ENCODE measurements around the gene RNU1-3. TPM values are rescaled to one million over a fixed set of nuclear protein-coding genes. Genes with fewer than 3 reads are reported as not detected.
A peak's percentile ranks its signal among the peaks of the same experiment; 100 is the strongest.
"Not testable (repeated sequence)": the region's sequence is repeated elsewhere in the genome, so short reads cannot be mapped to it uniquely, and the experiment has no call there.

RNU1-3 gene
- total RNA-seq, 1 donor from 2014 or later = under 0.01 TPM

DNA sequence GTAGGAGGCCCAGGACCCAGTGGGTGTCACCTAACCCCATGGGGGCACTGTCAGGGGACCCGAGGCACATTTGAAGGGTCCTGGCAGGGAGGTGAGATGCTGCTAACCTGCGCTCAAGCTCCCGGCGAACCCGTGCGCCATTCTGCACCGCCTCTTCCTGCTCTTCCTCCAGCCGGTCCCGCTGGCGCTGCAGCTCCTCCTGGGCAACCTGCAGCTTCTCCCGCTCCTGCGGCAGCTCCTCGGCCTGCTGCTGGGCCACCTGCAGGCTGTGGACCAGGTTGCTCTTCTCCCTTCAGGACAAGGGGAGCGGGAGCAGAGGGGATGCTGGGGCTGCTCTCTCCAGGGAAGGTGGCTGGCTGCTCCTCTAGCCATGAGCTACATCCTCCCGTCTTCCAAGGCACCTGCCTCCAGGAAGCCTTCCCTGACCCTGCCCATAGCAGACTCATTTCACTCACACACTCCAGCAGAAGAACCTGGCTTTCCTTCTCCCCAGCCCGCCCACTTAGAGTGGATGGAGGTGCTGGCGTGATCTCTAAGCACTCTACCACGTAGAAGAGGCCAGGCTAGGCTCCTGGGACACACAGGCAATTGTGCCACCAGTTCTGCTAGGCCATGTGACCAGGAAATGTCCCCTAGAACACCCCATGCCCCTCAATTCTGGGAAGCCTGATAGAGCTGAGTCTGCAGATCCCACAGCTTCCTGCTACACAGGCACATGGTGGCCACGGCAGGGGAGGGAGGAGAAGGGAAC lies 38.2 kb downstream of the RNU1-3 start:
- Histone ChIP-seq H3K79me2 (ENCODE audit: low read depth) (no peaks in the 10 kb centered on the region), H4K20me1 (ENCODE audit: low read depth) (peaks cover 8% of the 10 kb centered on the region), H3K4me3 (no peak overlapping the region), H3F3A (ENCODE audit: low read depth) (no peaks in the 10 kb centered on the region), H2AFZ (replicated peaks) (no peak overlapping the region), H3K27ac (no peak overlapping the region), H3K4me1 (no peaks in the 10 kb centered on the region), H3K9me3 (ENCODE audit: low read depth) (no peaks in the 10 kb centered on the region), H3K27me3 (no peaks in the 10 kb centered on the region), H3K36me3 (no peaks in the 10 kb centered on the region), H3K4me2 (no peak overlapping the region), H3K9ac (peak overlapping the region; percentile 1)
- TF ChIP-seq EZH2phosphoT487 (IDR thresholded peaks at IDR 0.05) (no peak), EZH2 (IDR thresholded peaks at IDR 0.05) (no peak)
- TF ChIP-seq, protein P1, sequence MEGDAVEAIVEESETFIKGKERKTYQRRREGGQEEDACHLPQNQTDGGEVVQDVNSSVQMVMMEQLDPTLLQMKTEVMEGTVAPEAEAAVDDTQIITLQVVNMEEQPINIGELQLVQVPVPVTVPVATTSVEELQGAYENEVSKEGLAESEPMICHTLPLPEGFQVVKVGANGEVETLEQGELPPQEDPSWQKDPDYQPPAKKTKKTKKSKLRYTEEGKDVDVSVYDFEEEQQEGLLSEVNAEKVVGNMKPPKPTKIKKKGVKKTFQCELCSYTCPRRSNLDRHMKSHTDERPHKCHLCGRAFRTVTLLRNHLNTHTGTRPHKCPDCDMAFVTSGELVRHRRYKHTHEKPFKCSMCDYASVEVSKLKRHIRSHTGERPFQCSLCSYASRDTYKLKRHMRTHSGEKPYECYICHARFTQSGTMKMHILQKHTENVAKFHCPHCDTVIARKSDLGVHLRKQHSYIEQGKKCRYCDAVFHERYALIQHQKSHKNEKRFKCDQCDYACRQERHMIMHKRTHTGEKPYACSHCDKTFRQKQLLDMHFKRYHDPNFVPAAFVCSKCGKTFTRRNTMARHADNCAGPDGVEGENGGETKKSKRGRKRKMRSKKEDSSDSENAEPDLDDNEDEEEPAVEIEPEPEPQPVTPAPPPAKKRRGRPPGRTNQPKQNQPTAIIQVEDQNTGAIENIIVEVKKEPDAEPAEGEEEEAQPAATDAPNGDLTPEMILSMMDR (IDR thresholded peaks at IDR 0.05) = no peak
- Mint-ChIP-seq H3K27me3 (ENCODE audit: insufficient read depth, low read depth) (peaks cover 11% of the 10 kb centered on the region), H3K4me1 (peaks cover 5% of the 10 kb centered on the region), H3K9me3 (no peaks in the 10 kb centered on the region), H3K27ac (peak overlapping the region; percentile 48), H3K4me3 (no peak overlapping the region), H3K36me3 (peaks cover 49% of the 10 kb centered on the region)
- no peak for DNase-seq (ENCODE audit: low spot score)

DNA sequence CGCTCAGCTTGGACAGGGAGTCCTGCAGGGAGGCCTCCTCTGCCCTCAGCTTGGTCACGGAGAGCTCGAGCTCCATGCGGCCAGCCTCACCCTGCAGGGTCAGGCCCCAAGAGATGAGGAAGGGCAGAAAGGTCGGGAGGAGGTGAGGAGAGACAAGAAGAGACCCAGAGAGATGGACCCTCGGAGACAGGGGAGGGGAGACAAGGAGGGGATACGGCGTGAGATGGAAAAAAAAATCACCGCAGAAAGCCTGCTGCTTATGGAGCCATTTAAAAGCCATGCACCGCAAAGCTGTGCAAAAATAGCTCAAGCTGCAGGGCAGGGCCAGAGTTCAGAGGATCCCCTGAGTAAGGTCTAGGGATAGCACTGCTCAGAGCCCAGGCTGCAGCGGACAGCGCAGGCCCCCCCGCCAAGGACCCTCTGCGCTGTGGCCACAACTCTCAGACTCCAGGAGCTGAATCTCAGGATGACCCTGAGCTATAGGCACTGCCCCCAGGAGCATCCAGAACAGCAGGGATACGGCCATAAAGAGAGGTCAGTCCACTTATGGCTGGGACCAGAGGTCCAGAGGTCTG lies 40.3 kb downstream of the RNU1-3 start:
- Mint-ChIP-seq H3K27me3 (ENCODE audit: insufficient read depth, low read depth) (peaks cover 11% of the 10 kb centered on the region), H3K36me3 (peaks cover 38% of the 10 kb centered on the region)
- H3K9me3 ChIP-seq (ENCODE audit: low read depth); H3F3A ChIP-seq (ENCODE audit: low read depth); H2AFZ ChIP-seq (replicated peaks); H3K4me1 ChIP-seq; H3K4me1 Mint-ChIP-seq; H3K36me3 ChIP-seq; DNase-seq (ENCODE audit: low spot score); H3K27ac ChIP-seq; H3K9ac ChIP-seq; H3K79me2 ChIP-seq (ENCODE audit: low read depth); H3K9me3 Mint-ChIP-seq; H3K27ac Mint-ChIP-seq; H3K27me3 ChIP-seq; H3K4me2 ChIP-seq; H3K4me3 Mint-ChIP-seq; H3K4me3 ChIP-seq: not testable (repeated sequence)
- peaks cover 12% of the 10 kb centered on the region for H4K20me1 ChIP-seq (ENCODE audit: low read depth)

DNA sequence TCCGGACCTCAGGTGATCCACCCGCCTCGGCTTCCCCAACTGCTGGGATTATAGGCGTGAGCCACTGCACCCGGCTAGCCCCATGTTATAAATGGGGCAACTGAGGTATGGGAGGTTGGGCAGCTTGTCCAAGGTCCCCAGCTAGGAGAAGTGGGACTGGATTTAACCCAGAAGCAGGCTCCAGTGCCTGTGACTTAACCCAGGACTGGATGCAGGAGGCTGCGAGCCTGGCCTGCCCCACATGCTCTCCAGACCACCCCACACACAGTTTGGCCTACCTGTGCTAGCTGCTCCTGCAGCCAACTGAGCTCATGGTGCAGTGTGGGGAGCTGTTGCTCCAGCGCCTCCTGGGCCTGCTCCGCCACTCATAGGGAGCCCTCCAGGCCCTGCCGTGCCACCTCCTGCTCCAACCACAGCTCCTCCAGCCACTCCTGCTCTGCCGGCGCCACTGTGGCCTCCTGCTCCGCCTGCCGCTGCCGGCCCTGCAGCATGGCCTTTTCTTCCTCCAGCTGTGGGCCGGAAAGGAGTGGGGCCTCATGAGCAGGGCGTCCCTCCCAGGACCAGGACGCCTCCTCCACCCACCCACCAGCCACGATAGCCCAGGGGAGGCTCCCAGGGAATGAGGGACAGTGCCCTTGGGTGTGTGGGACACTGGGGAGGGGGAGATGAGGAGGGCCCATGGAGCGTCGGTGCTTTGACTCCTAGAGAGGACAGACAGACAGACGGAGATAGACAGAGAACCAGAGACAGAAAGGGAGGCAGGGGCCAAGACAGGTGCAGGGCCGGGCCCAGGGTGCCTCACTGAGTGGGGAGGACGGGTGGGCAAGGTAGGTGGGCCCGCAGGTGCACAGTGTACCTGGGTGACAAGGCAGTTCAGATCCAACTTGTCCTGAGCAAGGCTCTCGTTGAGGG lies 41.0 kb downstream of the RNU1-3 start:
- H3F3A ChIP-seq (ENCODE audit: low read depth) = peaks cover 9% of the 10 kb centered on the region
- peaks cover 2% of the 10 kb centered on the region for H3K4me1 ChIP-seq
- peak overlapping the region; percentile 12 for H3K4me3 Mint-ChIP-seq
- H3K4me2 ChIP-seq = no peak overlapping the region
- peaks cover 5% of the 10 kb centered on the region for H3K4me1 Mint-ChIP-seq
- H3K27me3 Mint-ChIP-seq (ENCODE audit: insufficient read depth, low read depth) = peaks cover 9% of the 10 kb centered on the region
- H3K27ac Mint-ChIP-seq = no peak overlapping the region
- H4K20me1 ChIP-seq (ENCODE audit: low read depth) = peaks cover 12% of the 10 kb centered on the region
- no peak overlapping the region for H3K27ac ChIP-seq
- H3K9ac ChIP-seq = no peak overlapping the region
- no peak for DNase-seq (ENCODE audit: low spot score)
- no peaks in the 10 kb centered on the region for H3K9me3 ChIP-seq (ENCODE audit: low read depth)
- H3K4me3 ChIP-seq = no peak overlapping the region
- H3K36me3 Mint-ChIP-seq = peaks cover 34% of the 10 kb centered on the region
- no peaks in the 10 kb centered on the region for H3K9me3 Mint-ChIP-seq
- H3K79me2 ChIP-seq (ENCODE audit: low read depth) = no peaks in the 10 kb centered on the region
- TF ChIP-seq, protein P1 (IDR thresholded peaks at IDR 0.05) = no peak
- TF ChIP-seq EZH2 (IDR thresholded peaks at IDR 0.05) (no peak), EZH2phosphoT487 (IDR thresholded peaks at IDR 0.05) (no peak)
- H3K36me3 ChIP-seq = no peaks in the 10 kb centered on the region
- H2AFZ ChIP-seq (replicated peaks) = no peak overlapping the region
- no peaks in the 10 kb centered on the region for H3K27me3 ChIP-seq

DNA sequence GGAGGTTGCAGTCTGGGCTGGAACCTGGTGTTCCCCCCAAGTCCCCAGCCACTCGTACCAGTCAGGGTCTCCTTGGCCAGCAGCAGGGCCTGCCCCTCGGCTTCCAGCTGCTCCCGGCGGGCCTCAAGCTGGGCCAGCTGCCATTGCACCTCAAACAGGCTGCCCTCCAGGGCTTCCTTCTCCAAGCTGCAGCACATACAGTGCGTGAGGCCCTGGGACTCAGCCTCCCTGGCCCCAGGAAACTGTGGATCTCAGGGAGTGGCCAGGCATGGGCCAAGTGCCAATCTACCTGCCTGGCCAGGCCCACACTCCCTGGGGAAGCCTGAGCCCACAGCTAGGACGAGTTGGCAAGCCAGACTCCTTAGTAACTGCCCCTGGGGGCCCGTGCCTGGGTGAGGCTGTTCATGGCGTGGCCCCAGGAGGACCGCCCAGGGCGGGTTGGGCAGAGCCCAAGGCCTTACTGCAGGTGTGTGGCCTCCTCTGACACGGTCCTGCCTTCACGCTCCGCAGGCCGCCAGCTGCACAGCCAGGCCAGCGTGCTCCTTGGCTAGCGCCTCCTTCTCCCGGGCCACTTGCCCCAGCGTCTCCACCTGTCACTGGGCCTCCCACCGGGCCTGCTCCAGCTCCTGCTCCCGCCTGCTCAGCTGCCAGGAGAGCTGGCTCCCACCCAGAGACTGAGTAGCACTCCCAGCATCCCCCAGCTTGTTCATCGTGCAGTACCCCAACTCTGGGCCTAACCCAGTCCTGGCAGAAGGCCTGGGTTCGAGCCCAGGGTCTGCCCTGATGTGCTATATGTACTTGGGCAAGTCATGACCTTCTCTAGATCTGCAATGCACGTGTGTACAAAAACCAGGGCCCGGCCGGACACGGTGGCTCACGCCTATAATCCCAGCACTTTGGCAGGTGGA lies 42.7 kb downstream of the RNU1-3 start:
- not testable (repeated sequence) for H3K4me2 ChIP-seq; H3K9me3 Mint-ChIP-seq; H3K27ac Mint-ChIP-seq; H3K79me2 ChIP-seq (ENCODE audit: low read depth); H3F3A ChIP-seq (ENCODE audit: low read depth); H3K27ac ChIP-seq; H3K4me3 Mint-ChIP-seq; H3K4me1 ChIP-seq; H3K4me1 Mint-ChIP-seq; H3K9ac ChIP-seq; H3K4me3 ChIP-seq; H3K9me3 ChIP-seq (ENCODE audit: low read depth); H2AFZ ChIP-seq (replicated peaks); DNase-seq (ENCODE audit: low spot score); H3K27me3 Mint-ChIP-seq (ENCODE audit: insufficient read depth, low read depth); H3K36me3 ChIP-seq; H3K27me3 ChIP-seq
- peaks cover 22% of the 10 kb centered on the region for H3K36me3 Mint-ChIP-seq
- peaks cover 12% of the 10 kb centered on the region for H4K20me1 ChIP-seq (ENCODE audit: low read depth)

DNA sequence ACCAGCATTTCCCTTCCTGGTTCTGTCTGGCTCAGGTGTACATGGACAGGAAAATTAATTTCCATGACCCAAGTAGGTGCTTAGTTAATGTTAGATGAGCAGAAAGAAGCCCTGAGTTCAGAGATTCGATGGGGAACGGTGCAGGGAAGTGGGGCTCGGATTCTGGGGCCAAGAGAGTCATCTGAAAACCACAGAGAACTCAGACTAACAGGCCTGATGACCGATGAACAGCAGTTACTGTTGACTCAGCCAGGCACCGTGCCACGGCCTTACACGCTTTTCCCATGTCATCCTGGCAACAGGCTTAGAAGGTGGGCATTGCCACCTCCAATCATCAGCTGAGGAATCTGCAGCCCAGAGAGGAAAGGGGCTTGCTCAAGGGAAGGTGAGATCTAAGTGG lies 43.4 kb downstream of the RNU1-3 start:
- H3K9me3 Mint-ChIP-seq; DNase-seq (ENCODE audit: low spot score); H3K27me3 ChIP-seq; H3K27me3 Mint-ChIP-seq (ENCODE audit: insufficient read depth, low read depth); H3F3A ChIP-seq (ENCODE audit: low read depth); H4K20me1 ChIP-seq (ENCODE audit: low read depth); H3K36me3 ChIP-seq; H3K9ac ChIP-seq; H2AFZ ChIP-seq (replicated peaks); H3K4me1 Mint-ChIP-seq; H3K27ac ChIP-seq; H3K4me1 ChIP-seq; H3K4me2 ChIP-seq; H3K9me3 ChIP-seq (ENCODE audit: low read depth); H3K4me3 Mint-ChIP-seq; H3K27ac Mint-ChIP-seq; H3K4me3 ChIP-seq; H3K79me2 ChIP-seq (ENCODE audit: low read depth): not testable (repeated sequence)
- H3K36me3 Mint-ChIP-seq = peaks cover 17% of the 10 kb centered on the region

Data from neural progenitor cell (in vitro differentiated cells).